OCI-LY1 (cell line): ENCODE data around the gene SERPINB7.

ENCODE experiments used
- H2AFZ ChIP-seq: fragments of 200-600 bp; sonication (generic), shearing (Covaris generic); 2 replicates; pipeline ENCODE4 v1.6.0; 2014; ENCODE audit warnings: antibody characterized with exemption, mild to moderate bottlenecking, low read length
- H3F3A ChIP-seq: fragments of 200-600 bp; sonication (generic), shearing (Covaris generic); 2 replicates; pipeline ENCODE4 v1.6.0; 2014; ENCODE audit warnings: mild to moderate bottlenecking, antibody characterized with exemption, low read length, moderate library complexity; ENCODE audit not compliant: insufficient read depth
- H3K27ac ChIP-seq: fragments of 200-600 bp; sonication (generic); 2 replicates; pipeline ENCODE4 v1.5.1; 2014; ENCODE audit warnings: low read length, mixed run types, mild to moderate bottlenecking, low read depth; ENCODE audit not compliant: poor library complexity, severe bottlenecking
- H3K27me3 ChIP-seq: fragments of 200-600 bp; sonication (generic); 2 replicates; pipeline ENCODE4 v1.6.0; 2014; ENCODE audit warnings: antibody characterized with exemption, mild to moderate bottlenecking, low read length, moderate library complexity; ENCODE audit not compliant: insufficient read depth
- H3K36me3 ChIP-seq: fragments of 200-600 bp; sonication (generic); 2 replicates; pipeline ENCODE4 v1.6.1; 2014; ENCODE audit warnings: mild to moderate bottlenecking, antibody characterized with exemption, low read length, moderate library complexity, mixed read lengths; ENCODE audit not compliant: insufficient read depth
- H3K4me1 ChIP-seq: fragments of 200-600 bp; sonication (generic); 2 replicates; pipeline ENCODE4 v1.5.1; 2014; ENCODE audit warnings: mild to moderate bottlenecking, low read length, moderate library complexity; ENCODE audit not compliant: insufficient read depth, severe bottlenecking
- H3K4me2 ChIP-seq: fragments of 200-600 bp; sonication (generic), shearing (Covaris generic); 2 replicates; pipeline ENCODE4 v1.6.1; 2014; ENCODE audit warnings: low read length
- H3K4me3 ChIP-seq: fragments of 200-600 bp; sonication (generic); 2 replicates; pipeline ENCODE4 v1.5.1; 2014; ENCODE audit warnings: low read length, low read depth, mild to moderate bottlenecking, mixed read lengths; ENCODE audit not compliant: poor library complexity, severe bottlenecking
- H3K79me2 ChIP-seq: fragments of 200-600 bp; shearing (Covaris generic); 2 replicates; pipeline ENCODE4 v1.6.1; 2016; ENCODE audit warnings: mixed run types, low read length, mixed read lengths; ENCODE audit not compliant: insufficient read depth
- H3K9ac ChIP-seq: fragments of 200-600 bp; sonication (generic), shearing (Covaris generic); 2 replicates; pipeline ENCODE4 v1.6.1; 2014; ENCODE audit warnings: mild to moderate bottlenecking, low read length, mixed read lengths
- H3K9me2 ChIP-seq: fragments of 200-600 bp; sonication (generic), shearing (Covaris generic); 2 replicates; pipeline ENCODE4 v1.6.1; 2014; ENCODE audit warnings: low read depth, mild to moderate bottlenecking, low read length, mixed read lengths
- H3K9me3 ChIP-seq: fragments of 200-600 bp; shearing (Covaris generic); 2 replicates; pipeline ENCODE4 v1.6.1; 2014; ENCODE audit warnings: low read length, mixed read lengths
- H4K20me1 ChIP-seq: fragments of 200-600 bp; sonication (generic), shearing (Covaris generic); 2 replicates; pipeline ENCODE4 v1.6.0; 2016; ENCODE audit warnings: mild to moderate bottlenecking, low read length; ENCODE audit not compliant: insufficient read depth
- EZH2 ChIP-seq: fragments of 200-600 bp; sonication (generic), shearing (Covaris generic); IDR thresholded peaks from 2 replicates; pipeline ENCODE4 v1.8.0; 2017; ENCODE audit warnings: borderline replicate concordance, mixed run types, mild to moderate bottlenecking, antibody characterized with exemption, low read length, moderate library complexity, mixed read lengths
- TF ChIP-seq, protein P1 (sequence below): fragments of 200-600 bp; sonication (generic), shearing (Covaris generic); IDR thresholded peaks from 2 replicates; pipeline ENCODE4 v1.5.1; 2017; ENCODE audit warnings: mild to moderate bottlenecking, antibody characterized with exemption, low read length, moderate library complexity, mixed read lengths

Gene SERPINB7

DNA sequence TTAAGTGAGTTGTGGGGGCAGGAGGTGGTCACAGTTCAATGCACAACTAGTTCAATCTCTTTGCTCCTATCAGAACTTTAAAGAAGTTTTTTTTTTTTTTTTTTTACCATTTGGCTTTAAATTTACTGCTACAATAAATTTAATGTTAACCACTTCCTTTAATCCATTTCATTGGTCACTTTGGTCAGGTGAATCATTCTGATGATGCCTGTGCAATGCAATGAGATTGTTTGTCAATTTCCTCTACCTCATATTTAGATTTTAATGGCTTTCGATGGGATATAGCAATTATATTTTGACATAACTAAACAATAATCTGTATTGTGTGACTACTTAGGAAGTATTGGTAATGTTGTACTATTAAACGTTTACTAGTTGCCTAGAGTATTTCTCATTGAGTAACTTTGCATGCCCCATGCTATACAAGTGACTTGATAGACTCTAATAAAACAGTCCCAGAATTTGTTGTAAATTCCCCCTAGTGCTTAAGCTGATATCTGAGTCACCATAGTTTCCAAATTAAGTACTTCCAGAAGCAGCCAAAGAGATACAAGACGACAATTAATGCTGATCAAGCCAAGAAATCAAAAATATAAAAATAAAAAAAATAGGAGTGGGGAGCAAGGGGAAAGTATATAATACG lies 59.4 kb downstream of the SERPINB7 start:
- no peaks in the 10 kb centered on the region for H3K79me2 ChIP-seq
- H3K27ac ChIP-seq = no peak overlapping the region
- no peak overlapping the region for H3K4me2 ChIP-seq
- no peaks in the 10 kb centered on the region for H3F3A ChIP-seq
- H3K4me3 ChIP-seq = no peak overlapping the region
- H3K9me3 ChIP-seq = no peaks in the 10 kb centered on the region
- H3K9ac ChIP-seq = no peak overlapping the region
- no peaks in the 10 kb centered on the region for H3K9me2 ChIP-seq
- no peak overlapping the region for H2AFZ ChIP-seq
- H3K36me3 ChIP-seq = no peaks in the 10 kb centered on the region
- no peaks in the 10 kb centered on the region for H3K4me1 ChIP-seq
- no peaks in the 10 kb centered on the region for H4K20me1 ChIP-seq
- no peak for TF ChIP-seq EZH2
- TF ChIP-seq, protein P1, sequence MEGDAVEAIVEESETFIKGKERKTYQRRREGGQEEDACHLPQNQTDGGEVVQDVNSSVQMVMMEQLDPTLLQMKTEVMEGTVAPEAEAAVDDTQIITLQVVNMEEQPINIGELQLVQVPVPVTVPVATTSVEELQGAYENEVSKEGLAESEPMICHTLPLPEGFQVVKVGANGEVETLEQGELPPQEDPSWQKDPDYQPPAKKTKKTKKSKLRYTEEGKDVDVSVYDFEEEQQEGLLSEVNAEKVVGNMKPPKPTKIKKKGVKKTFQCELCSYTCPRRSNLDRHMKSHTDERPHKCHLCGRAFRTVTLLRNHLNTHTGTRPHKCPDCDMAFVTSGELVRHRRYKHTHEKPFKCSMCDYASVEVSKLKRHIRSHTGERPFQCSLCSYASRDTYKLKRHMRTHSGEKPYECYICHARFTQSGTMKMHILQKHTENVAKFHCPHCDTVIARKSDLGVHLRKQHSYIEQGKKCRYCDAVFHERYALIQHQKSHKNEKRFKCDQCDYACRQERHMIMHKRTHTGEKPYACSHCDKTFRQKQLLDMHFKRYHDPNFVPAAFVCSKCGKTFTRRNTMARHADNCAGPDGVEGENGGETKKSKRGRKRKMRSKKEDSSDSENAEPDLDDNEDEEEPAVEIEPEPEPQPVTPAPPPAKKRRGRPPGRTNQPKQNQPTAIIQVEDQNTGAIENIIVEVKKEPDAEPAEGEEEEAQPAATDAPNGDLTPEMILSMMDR = no peak
- H3K27me3 ChIP-seq = no peaks in the 10 kb centered on the region

DNA sequence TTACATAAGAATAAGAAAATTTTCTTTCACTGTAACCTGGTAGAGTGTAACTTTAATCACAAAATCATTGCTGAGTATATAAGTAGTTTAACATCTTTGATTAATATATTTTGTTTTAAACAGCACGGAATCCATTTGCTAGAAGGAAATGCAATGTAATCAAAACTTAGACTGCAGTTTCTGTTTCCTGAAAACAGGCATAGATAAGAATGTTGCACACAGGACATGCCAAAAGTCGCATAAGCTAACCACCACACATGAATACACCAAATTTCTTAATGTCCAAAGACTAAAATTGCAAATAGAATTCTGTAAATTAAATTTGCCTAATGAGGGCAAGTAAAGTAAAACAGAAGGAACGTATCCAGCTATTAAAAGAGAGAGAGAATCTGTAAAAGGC lies 61.2 kb downstream of the SERPINB7 start:
- no peaks in the 10 kb centered on the region for H3K9me3 ChIP-seq
- H3K79me2 ChIP-seq = no peaks in the 10 kb centered on the region
- H2AFZ ChIP-seq = no peak overlapping the region
- H3K4me3 ChIP-seq = no peak overlapping the region
- H3K9me2 ChIP-seq = no peaks in the 10 kb centered on the region
- H3K36me3 ChIP-seq = no peaks in the 10 kb centered on the region
- H3F3A ChIP-seq = no peaks in the 10 kb centered on the region
- H3K4me2 ChIP-seq = no peak overlapping the region
- H3K27me3 ChIP-seq = no peaks in the 10 kb centered on the region
- no peaks in the 10 kb centered on the region for H4K20me1 ChIP-seq
- TF ChIP-seq, protein P1 = no peak
- no peak for TF ChIP-seq EZH2
- no peaks in the 10 kb centered on the region for H3K4me1 ChIP-seq
- H3K9ac ChIP-seq = no peak overlapping the region
- no peak overlapping the region for H3K27ac ChIP-seq

DNA sequence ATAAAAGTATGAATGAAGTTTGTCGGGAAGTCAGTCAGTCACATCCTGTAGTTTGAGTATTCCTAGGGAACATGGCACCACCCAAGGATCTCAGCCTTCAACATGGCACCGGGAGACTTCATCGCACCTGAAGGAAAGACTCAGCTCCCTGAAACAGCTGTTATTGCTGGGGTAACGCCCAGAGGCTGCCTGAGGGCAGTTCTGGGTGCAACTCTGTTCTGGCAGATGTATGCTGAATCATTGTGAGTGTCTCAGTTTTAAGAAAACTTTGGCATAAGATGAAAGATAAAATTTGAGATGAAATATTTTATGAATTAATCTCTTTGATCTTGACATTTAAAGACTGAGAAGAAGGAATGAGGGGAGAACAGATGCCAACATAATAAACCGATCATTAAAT lies 62.4 kb downstream of the SERPINB7 start:
- no peak for TF ChIP-seq EZH2
- TF ChIP-seq, protein P1 = no peak
- Histone ChIP-seq H3K79me2 (no peaks in the 10 kb centered on the region), H3K9ac (no peak overlapping the region), H3F3A (no peaks in the 10 kb centered on the region), H4K20me1 (no peaks in the 10 kb centered on the region), H3K9me2 (no peaks in the 10 kb centered on the region), H3K4me3 (no peak overlapping the region), H3K4me1 (no peaks in the 10 kb centered on the region), H2AFZ (no peak overlapping the region), H3K9me3 (no peaks in the 10 kb centered on the region), H3K27ac (no peak overlapping the region), H3K4me2 (no peak overlapping the region), H3K27me3 (no peaks in the 10 kb centered on the region), H3K36me3 (no peaks in the 10 kb centered on the region)
